H9 (cell line): ENCODE measurements around the gene GBP5. TPM values are rescaled to one million over a fixed set of nuclear protein-coding genes. Genes with fewer than 3 reads are reported as not detected.

Experiments
- DNase-seq: peaks from one replicate; pipeline ENCODE4 v3.0.0-alpha.2; 2017
- H2AFZ ChIP-seq: one replicate; pipeline ENCODE4 v1.6.1; 2013; ENCODE audit warnings: mild to moderate bottlenecking, low read length, control low read depth, moderate library complexity
- H2AK5ac ChIP-seq: 2 replicates; pipeline ENCODE4 v1.6.1; 2013; ENCODE audit warnings: low read length, control low read depth, mixed read lengths; ENCODE audit not compliant: insufficient read length
- H2BK120ac ChIP-seq: one replicate; pipeline ENCODE4 v1.6.1; 2013; ENCODE audit warnings: low read depth, mild to moderate bottlenecking, low read length, control low read depth, inconsistent platforms; ENCODE audit not compliant: poor library complexity, severe bottlenecking
- H2BK12ac ChIP-seq: 2 replicates; pipeline ENCODE4 v1.6.1; 2013; ENCODE audit warnings: low read length, control low read depth, mixed read lengths, low read depth; ENCODE audit not compliant: insufficient read length
- H2BK15ac ChIP-seq: 2 replicates; pipeline ENCODE4 v1.6.1; 2013; ENCODE audit warnings: low read depth, low read length, control low read depth
- H2BK20ac ChIP-seq: one replicate; pipeline ENCODE4 v1.6.1; 2013; ENCODE audit warnings: low read depth, mild to moderate bottlenecking, low read length, control low read depth, inconsistent platforms; ENCODE audit not compliant: poor library complexity, severe bottlenecking
- H2BK5ac ChIP-seq: 2 replicates; pipeline ENCODE4 v1.6.1; 2013; ENCODE audit warnings: low read length, control low read depth, mixed read lengths; ENCODE audit not compliant: insufficient read length
- H3K14ac ChIP-seq: 2 replicates; pipeline ENCODE4 v1.6.1; 2013; ENCODE audit warnings: low read length, control low read depth; ENCODE audit not compliant: insufficient read depth
- H3K18ac ChIP-seq: 2 replicates; pipeline ENCODE4 v1.6.1; 2013; ENCODE audit warnings: low read depth, mild to moderate bottlenecking, mixed read lengths, low read length, control low read depth; ENCODE audit not compliant: insufficient read length
- H3K23ac ChIP-seq: 2 replicates; pipeline ENCODE4 v1.6.1; 2013; ENCODE audit warnings: low read length, control low read depth, mixed read lengths, low read depth; ENCODE audit not compliant: insufficient read length
- H3K23me2 ChIP-seq: 2 replicates; pipeline ENCODE4 v1.6.1; 2013; ENCODE audit warnings: low read depth, mild to moderate bottlenecking, mixed read lengths, low read length, control low read depth; ENCODE audit not compliant: insufficient read length, poor library complexity, severe bottlenecking
- H3K27ac ChIP-seq: 2 replicates; pipeline ENCODE4 v1.5.1; 2013; ENCODE audit warnings: low read length, control low read depth, mixed read lengths, low read depth; ENCODE audit not compliant: insufficient read length
- H3K27me3 ChIP-seq: 2 replicates; pipeline ENCODE4 v1.6.1; 2013; ENCODE audit warnings: low read length, control low read depth, inconsistent platforms; ENCODE audit not compliant: insufficient read depth
- H3K4ac ChIP-seq: 2 replicates; pipeline ENCODE4 v1.6.1; 2013; ENCODE audit warnings: low read depth, mild to moderate bottlenecking, control low read depth, inconsistent platforms, low read length, moderate library complexity
- H3K4me1 ChIP-seq: 2 replicates; pipeline ENCODE4 v1.6.1; 2013; ENCODE audit warnings: low read length, control low read depth, inconsistent platforms; ENCODE audit not compliant: insufficient read depth
- H3K4me2 ChIP-seq: 2 replicates; pipeline ENCODE4 v1.6.1; 2013; ENCODE audit warnings: low read length, control low read depth, mixed read lengths; ENCODE audit not compliant: insufficient read length, insufficient read depth
- H3K56ac ChIP-seq: 2 replicates; pipeline ENCODE4 v1.6.1; 2013; ENCODE audit warnings: low read depth, mild to moderate bottlenecking, mixed read lengths, low read length, control low read depth; ENCODE audit not compliant: insufficient read length
- H3K79me1 ChIP-seq: 2 replicates; pipeline ENCODE4 v1.6.1; 2013; ENCODE audit warnings: low read depth, mild to moderate bottlenecking, moderate library complexity, low read length, control low read depth, inconsistent platforms; ENCODE audit not compliant: insufficient read depth, poor library complexity, severe bottlenecking
- H3K79me2 ChIP-seq: 2 replicates; pipeline ENCODE4 v1.6.1; 2013; ENCODE audit warnings: low read length, control low read depth, inconsistent platforms; ENCODE audit not compliant: insufficient read depth
- H3K9ac ChIP-seq: 2 replicates; pipeline ENCODE4 v1.6.1; 2013; ENCODE audit warnings: low read length, control low read depth, mixed read lengths; ENCODE audit not compliant: insufficient read length; ENCODE audit errors: extremely low read depth
- H3K9me3 ChIP-seq: one replicate; pipeline ENCODE4 v1.6.1; 2013; ENCODE audit warnings: low read depth, low read length, inconsistent platforms; ENCODE audit not compliant: control insufficient read depth
- H3T11ph ChIP-seq: one replicate; pipeline ENCODE4 v1.6.1; 2013; ENCODE audit warnings: mild to moderate bottlenecking, low read length, control low read depth, inconsistent platforms
- H4K20me1 ChIP-seq: one replicate; pipeline ENCODE4 v1.6.1; 2013; ENCODE audit not compliant: control insufficient read depth, insufficient read length, insufficient read depth
- H4K5ac ChIP-seq: 2 replicates; pipeline ENCODE4 v1.6.1; 2013; ENCODE audit warnings: low read depth, mild to moderate bottlenecking, mixed read lengths, low read length, control low read depth; ENCODE audit not compliant: insufficient read length
- H4K8ac ChIP-seq: replicated peaks from 2 replicates; pipeline ENCODE4 v1.6.1; 2013; ENCODE audit warnings: low read length, control low read depth, mixed read lengths, low read depth; ENCODE audit not compliant: insufficient read length
- H4K91ac ChIP-seq: 2 replicates; pipeline ENCODE4 v1.6.1; 2013; ENCODE audit warnings: low read depth, mild to moderate bottlenecking, moderate library complexity, mixed read lengths, low read length, control low read depth; ENCODE audit not compliant: insufficient read length
- H3K27ac Mint-ChIP-seq, 3 experiments: 2 replicates in 2 of 3; 3 replicates in 1 of 3; pipeline ENCODE4 v1.8.0; 2020 to 2021; ENCODE audit warnings: mixed read lengths in 3 of 3, mild to moderate bottlenecking in 1 of 3, moderate library complexity in 1 of 3
- H3K27me3 Mint-ChIP-seq: 2 replicates; pipeline ENCODE4 v1.8.0; 2021; ENCODE audit warnings: low read depth, mild to moderate bottlenecking, moderate library complexity, mixed read lengths
- H3K36me3 Mint-ChIP-seq, 3 experiments: 2 replicates in 2 of 3; 3 replicates in 1 of 3; pipeline ENCODE4 v1.8.0; 2020 to 2021; ENCODE audit warnings: low read depth in 3 of 3, mixed read lengths in 3 of 3; ENCODE audit not compliant: insufficient read depth in 1 of 3
- H3K4me1 Mint-ChIP-seq, 2 experiments: 2 replicates each; pipeline ENCODE4 v1.8.0; 2020; ENCODE audit warnings: mixed read lengths in 2 of 2
- H3K4me3 Mint-ChIP-seq, 2 experiments: 2 replicates in 1 of 2; 3 replicates in 1 of 2; pipeline ENCODE4 v1.8.0; 2020 to 2021; ENCODE audit warnings: mild to moderate bottlenecking in 2 of 2, mixed read lengths in 2 of 2, moderate library complexity in 1 of 2
- H3K9me3 Mint-ChIP-seq, 2 experiments: 2 replicates in 1 of 2; 3 replicates in 1 of 2; pipeline ENCODE4 v1.8.0; 2020; ENCODE audit warnings: mild to moderate bottlenecking in 2 of 2, mixed read lengths in 2 of 2, moderate library complexity in 1 of 2
- WGBS: extraction: QIAGEN DNeasy Blood & Tissue Kit; methylation state at CpG from one replicate; pipeline ENCODE4 v1.1.7; 2013; ENCODE audit warnings: missing lambda C conversion rate, low lambda C conversion rate, mixed read lengths; ENCODE audit not compliant: insufficient read length; ENCODE audit errors: extremely low coverage; 5-methylcytosine and 5-hydroxymethylcytosine counted together
- total RNA-seq: library from RNA; stranded (reverse); gene quantifications from 2 replicates; pipeline ENCODE4 v1.2.1, GENCODE V29; 2021
- TF ChIP-seq, protein P1 (sequence below): fragments of 200-600 bp; sonication (generic); conservative IDR thresholded peaks from 3 replicates; pipeline ENCODE4 v1.8.0; 2021; ENCODE audit warnings: antibody characterized with exemption, mild to moderate bottlenecking

Gene GBP5
- total RNA-seq, 1 experiment from 2014 or later: not detected

- Mint-ChIP-seq H3K4me3 (no peak overlapping the region), H3K27me3 (no peaks in the 10 kb centered on the region), H3K9me3 (peaks cover 12 to 13% of the 10 kb centered on the region in 2 experiments), H3K4me1 (peaks cover 0 to 4% of the 10 kb centered on the region in 2 experiments; a peak in 2 of 4 replicates), H3K27ac (0 out of 7 replicates have a peak overlapping the region, but pooled peaks of 1 of the 3 experiments have one; percentile 34), H3K36me3 (peaks cover 6 to 12% (median 10%) of the 10 kb centered on the region in 3 experiments; a peak in 6 of 7 replicates)
- H3K27ac ChIP-seq: no peak overlapping the region
- TF ChIP-seq, protein P1, sequence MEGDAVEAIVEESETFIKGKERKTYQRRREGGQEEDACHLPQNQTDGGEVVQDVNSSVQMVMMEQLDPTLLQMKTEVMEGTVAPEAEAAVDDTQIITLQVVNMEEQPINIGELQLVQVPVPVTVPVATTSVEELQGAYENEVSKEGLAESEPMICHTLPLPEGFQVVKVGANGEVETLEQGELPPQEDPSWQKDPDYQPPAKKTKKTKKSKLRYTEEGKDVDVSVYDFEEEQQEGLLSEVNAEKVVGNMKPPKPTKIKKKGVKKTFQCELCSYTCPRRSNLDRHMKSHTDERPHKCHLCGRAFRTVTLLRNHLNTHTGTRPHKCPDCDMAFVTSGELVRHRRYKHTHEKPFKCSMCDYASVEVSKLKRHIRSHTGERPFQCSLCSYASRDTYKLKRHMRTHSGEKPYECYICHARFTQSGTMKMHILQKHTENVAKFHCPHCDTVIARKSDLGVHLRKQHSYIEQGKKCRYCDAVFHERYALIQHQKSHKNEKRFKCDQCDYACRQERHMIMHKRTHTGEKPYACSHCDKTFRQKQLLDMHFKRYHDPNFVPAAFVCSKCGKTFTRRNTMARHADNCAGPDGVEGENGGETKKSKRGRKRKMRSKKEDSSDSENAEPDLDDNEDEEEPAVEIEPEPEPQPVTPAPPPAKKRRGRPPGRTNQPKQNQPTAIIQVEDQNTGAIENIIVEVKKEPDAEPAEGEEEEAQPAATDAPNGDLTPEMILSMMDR: no peak
- H3K14ac ChIP-seq: no peak overlapping the region
- H3T11ph ChIP-seq: no peak overlapping the region
- H3K23me2 ChIP-seq: no peaks in the 10 kb centered on the region
- H4K8ac ChIP-seq: no peak overlapping the region
- no peaks in the 10 kb centered on the region for H3K4me1 ChIP-seq
- no peak overlapping the region for H2BK12ac ChIP-seq
- H3K9me3 ChIP-seq: no peaks in the 10 kb centered on the region
- no peaks in the 10 kb centered on the region for H3K79me2 ChIP-seq
- H3K4ac ChIP-seq: no peak overlapping the region
- no peaks in the 10 kb centered on the region for H3K27me3 ChIP-seq
- H3K18ac ChIP-seq: no peak overlapping the region
- no peak overlapping the region for H3K9ac ChIP-seq
- H3K56ac ChIP-seq: no peak overlapping the region
- H2BK120ac ChIP-seq: no peak overlapping the region
- no peak overlapping the region for H2AFZ ChIP-seq
- H3K23ac ChIP-seq: no peak overlapping the region
- H3K4me2 ChIP-seq: no peak overlapping the region
- H3K79me1 ChIP-seq: no peaks in the 10 kb centered on the region
- no peak for DNase-seq
- no peak overlapping the region for H2BK20ac ChIP-seq
- no peak overlapping the region for H2AK5ac ChIP-seq
- H4K20me1 ChIP-seq: no peaks in the 10 kb centered on the region
- WGBS: no CpG with 5 or more reads among the region's 2 CpGs
- H2BK15ac ChIP-seq: no peak overlapping the region
- H4K5ac ChIP-seq: no peak overlapping the region
- H4K91ac ChIP-seq: no peak overlapping the region
- H2BK5ac ChIP-seq: no peak overlapping the region
These were observed 33.6 kb upstream of the GBP5 start for GRCh38 chr1:89306273-89306672.
